K562 (cell line): ENCODE data around the gene ZBTB2. TPM values are rescaled to one million over a fixed set of nuclear protein-coding genes. Genes with fewer than 3 reads are reported as not detected.

Experiments used
- ATAC-seq: fragments of 200-7000 bp; cut with Tn5 transposase; 3 replicates; pipeline ENCODE4 v1.9.1; 2020; ENCODE audit warnings: moderate library complexity
- BruUV-seq: library from RNA; stranded (reverse); fragments of 400-500 nt; replicated peaks from 2 replicates; lab custom pipeline; 2021; lab: Mats Ljungman, UMichigan
- CTCF ChIA-PET: fragments of 300-600 bp; formaldehyde crosslinking; extraction: SDS; loops from one replicate; lab custom pipeline; 2021; ENCODE audit warnings: low intra/inter-chr PET ratio; lab: Yijun Ruan, JAX
- POLR2A ChIA-PET: fragments of 300-600, 350-650 bp; sonication (Branson Sonifier 250); formaldehyde crosslinking; extraction: SDS; loops from one replicate; lab custom pipeline; 2021; ENCODE audit warnings: antibody characterized with exemption, inconsistent platforms; lab: Yijun Ruan, JAX
- DNase-seq, 4 experiments: peaks; one replicate each; pipeline versions ENCODE4 v3.0.0 to v3.0.0-alpha.2; 2011 to 2018; ENCODE audit warnings: low spot score in 3 of 4, mixed read lengths in 3 of 4; ENCODE audit errors: extremely low read depth in 1 of 4
- FAIRE-seq: peaks from 2 replicates; lab custom pipeline; 2011; peaks lifted over from hg19 to GRCh38; lab: Jason Lieb, UNC
- H2AFZ ChIP-seq: 2 replicates; pipeline ENCODE4 v1.6.0; 2011; ENCODE audit warnings: low read depth, low read length, control low read depth, inconsistent platforms
- H3K27ac ChIP-seq: fragments of 200-600 bp; 3 replicates; pipeline ENCODE4 v1.8.0; 2011; ENCODE audit warnings: low read depth, mild to moderate bottlenecking, control low read depth, inconsistent platforms, low read length, moderate library complexity, mixed read lengths; ENCODE audit errors: extremely low read depth
- H3K27me3 ChIP-seq, 2 experiments: fragments of 300-600 bp in 1 of 2; 2 replicates in 1 of 2; 3 replicates in 1 of 2; pipeline versions ENCODE4 v1.6.0 to v1.8.0; 2011; ENCODE audit warnings: inconsistent platforms in 2 of 2, low read length in 2 of 2, mild to moderate bottlenecking in 1 of 2, mixed read lengths in 1 of 2, moderate library complexity in 1 of 2; ENCODE audit not compliant: control insufficient read depth in 2 of 2, insufficient read depth in 2 of 2
- H3K36me3 ChIP-seq: fragments of 300-600 bp; 3 replicates; pipeline ENCODE4 v1.8.0; 2011; ENCODE audit warnings: mild to moderate bottlenecking, low read length, inconsistent platforms; ENCODE audit not compliant: control insufficient read depth, insufficient read depth
- H3K4me1 ChIP-seq, 2 experiments: fragments of 200-600 bp in 1 of 2; replicated peaks in 1 of 2; 2 replicates in 1 of 2; 3 replicates in 1 of 2; pipeline versions ENCODE4 v1.5.1 to v1.8.0; 2011; ENCODE audit warnings: inconsistent platforms in 2 of 2, low read length in 2 of 2, mild to moderate bottlenecking in 1 of 2, mixed read lengths in 1 of 2, moderate library complexity in 1 of 2; ENCODE audit not compliant: control insufficient read depth in 2 of 2, insufficient read depth in 2 of 2
- H3K4me2 ChIP-seq: 2 replicates; pipeline ENCODE4 v1.6.1; 2011; ENCODE audit warnings: low read length, control low read depth, inconsistent platforms, mixed read lengths; ENCODE audit not compliant: insufficient read depth
- H3K4me3 ChIP-seq: fragments of 200-600 bp; sonication (generic), shearing (Covaris generic); 2 replicates; pipeline ENCODE4 v1.5.1; 2016; ENCODE audit warnings: control low read depth, inconsistent platforms
- H3K79me2 ChIP-seq: fragments of 200-600 bp; 3 replicates; pipeline ENCODE4 v1.8.0; 2011; ENCODE audit warnings: low read length, inconsistent platforms; ENCODE audit not compliant: control insufficient read depth, insufficient read depth
- H3K9ac ChIP-seq, 2 experiments: 2 replicates each; pipeline versions ENCODE4 v1.6.0 to v1.6.1; 2011; ENCODE audit warnings: low read depth in 2 of 2, low read length in 2 of 2, control low read depth in 1 of 2, inconsistent platforms in 1 of 2, mild to moderate bottlenecking in 1 of 2, mixed read lengths in 1 of 2; ENCODE audit not compliant: insufficient read depth in 1 of 2
- H3K9me1 ChIP-seq: one replicate; pipeline ENCODE4 v1.6.0; 2011; ENCODE audit warnings: inconsistent platforms, mild to moderate bottlenecking, low read length, moderate library complexity; ENCODE audit not compliant: control insufficient read depth, insufficient read depth
- H3K9me3 ChIP-seq: replicated peaks from 2 replicates; pipeline ENCODE4 v1.5.1; 2011; ENCODE audit warnings: low read depth, low read length, inconsistent platforms; ENCODE audit not compliant: control insufficient read depth, insufficient read depth
- H4K20me1 ChIP-seq: replicated peaks from 2 replicates; pipeline ENCODE4 v1.6.1; 2011; ENCODE audit warnings: low read length, inconsistent platforms, mixed read lengths; ENCODE audit not compliant: control insufficient read depth, insufficient read depth
- C11orf30 ChIP-seq: fragments of 450-650 bp; IDR thresholded peaks from 2 replicates; pipeline ENCODE4 v1.6.1; 2016; ENCODE audit warnings: low read depth, mild to moderate bottlenecking
- SREBF2 ChIP-seq: sonication (generic); formaldehyde crosslinking; IDR thresholded peaks from 2 replicates; pipeline ENCODE4 v1.4.0; 2020; ENCODE audit warnings: mild to moderate bottlenecking, missing genetic modification reagents
- ZNF134 ChIP-seq: fragments of 250-450 bp; sonication (Bioruptor Pico); conservative IDR thresholded peaks from 2 replicates; pipeline ENCODE4 v1.4.0; 2020
- ZNF316 ChIP-seq: fragments of 450-650 bp; IDR thresholded peaks from 2 replicates; pipeline ENCODE4 v1.6.1; 2016
- ZNF644 ChIP-seq: fragments of 200-800 bp; sonication (Bioruptor generic); IDR thresholded peaks from 2 replicates; pipeline ENCODE4 v1.6.1; 2016; ENCODE audit warnings: low read depth, missing genetic modification characterization, missing compliant biosample characterization
- WGBS: fragments of 100-300 bp; shearing (Covaris generic); methylation state at CpG from one replicate; pipeline ENCODE4 v1.1.6; 2016; ENCODE audit warnings: low coverage, mixed read lengths; ENCODE audit not compliant: insufficient coverage; ENCODE audit errors: missing lambda C conversion rate; 5-methylcytosine and 5-hydroxymethylcytosine counted together
- in situ Hi-C: fragments of 300-500 bp; cut with MboI; formaldehyde crosslinking; loops from 4 replicates; pipeline ENCODE4 v1.15.0; 2018; ENCODE audit warnings: inconsistent platforms, mixed read lengths
- intact Hi-C: fragments of 100-400 bp; cut with micrococcal nuclease; formaldehyde crosslinking; loops from 2 replicates; pipeline ENCODE4 v1.14.2; 2022
- polyA plus RNA-seq, 8 experiments: library from polyadenylated mRNA; depleted of rRNA in 4 of 8; stranded (reverse) in 5 of 8; unstranded in 3 of 8; fragments of >200 nt; fragmentation: Nextera tagmentation in 2 of 8; fragmentation: Illumina TruSeq in 1 of 8; extraction: Ambion mirVana in 2 of 8; extraction: Trizol in 1 of 8; gene quantifications; 2 replicates each; pipeline versions ENCODE4 v1.2.1 to v1.2.3, GENCODE V29; 2011 to 2014; ENCODE audit warnings: inconsistent platforms in 1 of 8, missing spikeins in 1 of 8
- total RNA-seq, 7 experiments: library from RNA; depleted of rRNA in 6 of 7; stranded (reverse); fragments of >200 nt in 6 of 7; fragmentation: Illumina TruSeq in 2 of 7; extraction: Trizol in 2 of 7; gene quantifications; 2 replicates each; pipeline versions ENCODE4 v1.2.1 to v1.2.3, GENCODE V29; 2011 to 2021; ENCODE audit warnings: low replicate concordance in 1 of 7
- TF ChIP-seq, protein P1 (sequence below): sonication (generic); formaldehyde crosslinking; IDR thresholded peaks from 2 replicates; pipeline ENCODE4 v1.8.0; 2022; ENCODE audit warnings: mild to moderate bottlenecking, missing genetic modification reagents

ZBTB2 gene
- total and polyA plus RNA-seq, 9 of the 15 experiments (the other 6 are each of a cell fraction or from before 2014, with no cell fraction given) = 5.1 to 26.2 (median 16.4) TPM

DNA sequence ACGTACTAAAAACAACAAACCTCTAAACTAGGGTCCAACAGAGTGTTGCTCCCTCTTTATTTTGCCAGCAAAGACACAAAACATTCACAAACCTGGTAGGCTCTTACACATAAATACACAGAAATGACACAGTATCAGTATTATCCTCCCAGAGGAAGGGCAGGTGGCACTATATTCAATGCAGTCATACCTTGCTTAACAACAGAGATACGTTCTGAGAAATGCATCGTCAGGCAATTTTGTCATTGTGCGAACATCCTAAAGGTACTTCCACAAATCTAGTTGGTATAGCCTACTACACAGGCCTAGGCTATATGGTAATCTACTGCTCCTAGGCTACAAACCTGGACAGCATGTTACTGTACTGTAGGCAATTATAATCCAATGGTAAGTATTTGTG, 9.6 kb downstream of the ZBTB2 start:
- in situ Hi-C loops = no loop called here
- Histone ChIP-seq H3K9ac (no peak overlapping the region), H3K4me1 (peaks cover 3 to 15% of the 10 kb centered on the region in 2 experiments; a peak in 4 of 5 replicates), H3K36me3 (peaks cover 7% of the 10 kb centered on the region; the same call in 1 of the 3 replicates), H4K20me1 (no peaks in the 10 kb centered on the region), H3K79me2 (peaks cover 56% of the 10 kb centered on the region), H2AFZ (no peak overlapping the region), H3K27me3 (no peaks in the 10 kb centered on the region), H3K27ac (no peak overlapping the region), H3K4me3 (no peak overlapping the region), H3K9me3 (no peaks in the 10 kb centered on the region), H3K4me2 (no peak overlapping the region), H3K9me1 (no peaks in the 10 kb centered on the region)
- ATAC-seq (no peak), FAIRE-seq (no peak), DNase-seq (no peak)
- 78% methylated on average over 4 of the region's 4 CpGs for WGBS
- ChIA-PET CTCF (interaction anchor here (0.6 kb wide), 1 partner anchor 1835 kb away, joined by 4 read pairs; no protein-coding TSS in a partner anchor), POLR2A (no interaction called here)
- intact Hi-C loops = no loop called here
- no peak for TF ChIP-seq ZNF134 (CRISPR knock-in tag)
- no peak for TF ChIP-seq ZNF644 (tag)
- no peak for TF ChIP-seq SREBF2 (CRISPR knock-in tag)
- TF ChIP-seq ZNF316 = peak; percentile 68
- peak; percentile 56 for TF ChIP-seq C11orf30
- TF ChIP-seq, protein P1, sequence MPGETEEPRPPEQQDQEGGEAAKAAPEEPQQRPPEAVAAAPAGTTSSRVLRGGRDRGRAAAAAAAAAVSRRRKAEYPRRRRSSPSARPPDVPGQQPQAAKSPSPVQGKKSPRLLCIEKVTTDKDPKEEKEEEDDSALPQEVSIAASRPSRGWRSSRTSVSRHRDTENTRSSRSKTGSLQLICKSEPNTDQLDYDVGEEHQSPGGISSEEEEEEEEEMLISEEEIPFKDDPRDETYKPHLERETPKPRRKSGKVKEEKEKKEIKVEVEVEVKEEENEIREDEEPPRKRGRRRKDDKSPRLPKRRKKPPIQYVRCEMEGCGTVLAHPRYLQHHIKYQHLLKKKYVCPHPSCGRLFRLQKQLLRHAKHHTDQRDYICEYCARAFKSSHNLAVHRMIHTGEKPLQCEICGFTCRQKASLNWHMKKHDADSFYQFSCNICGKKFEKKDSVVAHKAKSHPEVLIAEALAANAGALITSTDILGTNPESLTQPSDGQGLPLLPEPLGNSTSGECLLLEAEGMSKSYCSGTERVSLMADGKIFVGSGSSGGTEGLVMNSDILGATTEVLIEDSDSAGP = no peak
- BruUV-seq = no TSS peak
